Stimulated activated naive CD8-positive, alpha-beta T cell treated with anti-CD3 and anti-CD28 coated beads, Interleukin-15, Interleukin-2, amounts not matched to agents 100 U/mL and 50 U/mL, for 24 hours (primary cell): Measurements from ENCODE around the gene ZNF485.
"Not testable (repeated sequence)": the region's sequence is repeated elsewhere in the genome, so short reads cannot be mapped to it uniquely, and the experiment has no call there.

ENCODE experiments used
- ATAC-seq: fragments of 150-1000 bp; cut with Tn5 transposase; one replicate; pipeline ENCODE4 v1.10.0; 2021
- DNase-seq: peaks from one replicate; pipeline ENCODE4 v3.0.0; 2021

The ZNF485 gene

GRCh38 chr10:43605850-43606322 lies 352 bp upstream of the ZNF485 start:
- DNase-seq (no peak), ATAC-seq (no peak)

GRCh38 chr10:43607199-43607573 lies 948 bp downstream of the ZNF485 start:
- no peak for ATAC-seq

GRCh38 chr10:43610636-43611035 lies 4.4 kb downstream of the ZNF485 start:
- DNase-seq: no peak
- no peak for ATAC-seq

More at GRCh38 chr10:43607199-43607573, 948 bp downstream of the ZNF485 start:
- DNase-seq: no peak

- no peak for DNase-seq
- ATAC-seq: no peak
Measured at GRCh38 chr10:43616697-43617370, 10.6 kb downstream of the ZNF485 start.

GRCh38 chr10:43619368-43619767 lies 13.1 kb downstream of the ZNF485 start:
- no peak for DNase-seq
- no peak for ATAC-seq

- DNase-seq (no peak), ATAC-seq (no peak)
Measured at GRCh38 chr10:43622038-43622437, 15.8 kb downstream of the ZNF485 start.

GRCh38 chr10:43623351-43623750 lies 17.1 kb downstream of the ZNF485 start:
- no peak for DNase-seq
- ATAC-seq: no peak

- ATAC-seq (no peak), DNase-seq (no peak)
Measured at GRCh38 chr10:43627942-43628341, 21.7 kb downstream of the ZNF485 start.

GRCh38 chr10:43628956-43629355 lies 22.7 kb downstream of the ZNF485 start:
- ATAC-seq (no peak), DNase-seq (no peak)

GRCh38 chr10:43635816-43636215 lies 29.6 kb downstream of the ZNF485 start:
- DNase-seq, ATAC-seq: not testable (repeated sequence)

GRCh38 chr10:43640603-43641002 lies 34.4 kb downstream of the ZNF485 start:
- no peak for DNase-seq
- ATAC-seq: no peak

GRCh38 chr10:43644252-43644651 lies 38.0 kb downstream of the ZNF485 start:
- ATAC-seq (no peak), DNase-seq (no peak)

- ATAC-seq (no peak), DNase-seq (no peak)
Measured at GRCh38 chr10:43645866-43646265, 39.6 kb downstream of the ZNF485 start.

GRCh38 chr10:43647576-43647975 lies 41.3 kb downstream of the ZNF485 start:
- no peak for DNase-seq
- ATAC-seq: no peak

GRCh38 chr10:43648095-43648397 lies 41.8 kb downstream of the ZNF485 start:
- no peak for ATAC-seq

GRCh38 chr10:43648398-43649184 lies 42.4 kb downstream of the ZNF485 start, which contains the start of gene ZNF32:
Gene ZNF32, minus strand, starts transcription at chr10:43648881. Its CDS starts 2,748 bp downstream, at chr10:43646133.
- ATAC-seq (peak; percentile 99), DNase-seq (peak; percentile 83)

More at GRCh38 chr10:43648095-43648397, 41.8 kb downstream of the ZNF485 start:
- no peak for DNase-seq

- ATAC-seq (no peak), DNase-seq (no peak)
Measured at GRCh38 chr10:43649185-43649523, 42.9 kb downstream of the ZNF485 start.

GRCh38 chr10:43653746-43654145 lies 47.5 kb downstream of the ZNF485 start:
- ATAC-seq (no peak), DNase-seq (no peak)

- DNase-seq (no peak), ATAC-seq (no peak)
Measured at GRCh38 chr10:43655311-43655710, 49.1 kb downstream of the ZNF485 start.

- ATAC-seq: no peak
Measured at GRCh38 chr10:43658227-43658626, 52.0 kb downstream of the ZNF485 start.

GRCh38 chr10:43665054-43665453 lies 58.8 kb downstream of the ZNF485 start:
- ATAC-seq (no peak), DNase-seq (no peak)

More at GRCh38 chr10:43658227-43658626, 52.0 kb downstream of the ZNF485 start:
- no peak for DNase-seq

GRCh38 chr10:43666552-43666951 lies 60.3 kb downstream of the ZNF485 start:
- no peak for DNase-seq
- no peak for ATAC-seq

GRCh38 chr10:43667317-43667731 lies 61.1 kb downstream of the ZNF485 start:
- ATAC-seq (peak; percentile 29), DNase-seq (peak; percentile 28)
